Astrocyte (in vitro differentiated cells and primary cell): ENCODE data around the gene TTLL9. TPM values are rescaled to one million over a fixed set of nuclear protein-coding genes. Genes with fewer than 3 reads are reported as not detected.
"Not testable (repeated sequence)": the region's sequence is repeated elsewhere in the genome, so short reads cannot be mapped to it uniquely, and the experiment has no call there.

ENCODE experiments used
- DNase-seq: peaks from one replicate; pipeline ENCODE4 v3.0.0-alpha.2; 2010; ENCODE audit warnings: low read depth
- FAIRE-seq: peaks from 2 replicates; lab custom pipeline; 2011; peaks lifted over from hg19 to GRCh38; lab: Jason Lieb, UNC
- H2AFZ ChIP-seq: 2 replicates; pipeline ENCODE4 v1.6.0; 2012; ENCODE audit warnings: low read depth, low read length, inconsistent platforms
- H3K27ac ChIP-seq: 2 replicates; pipeline ENCODE4 v1.5.1; 2011; ENCODE audit warnings: low read depth, low read length, inconsistent platforms
- H3K27me3 ChIP-seq: 2 replicates; pipeline ENCODE4 v1.6.0; 2011; ENCODE audit warnings: low read length, inconsistent platforms; ENCODE audit not compliant: insufficient read depth
- H3K36me3 ChIP-seq: 2 replicates; pipeline ENCODE4 v1.5.1; 2011; ENCODE audit warnings: low read length, inconsistent platforms; ENCODE audit not compliant: insufficient read depth
- H3K4me1 ChIP-seq: 2 replicates; pipeline ENCODE4 v1.5.1; 2011; ENCODE audit warnings: low read length, inconsistent platforms; ENCODE audit not compliant: insufficient read depth
- H3K4me2 ChIP-seq: 2 replicates; pipeline ENCODE4 v1.6.0; 2012; ENCODE audit warnings: low read length, inconsistent platforms
- H3K4me3 ChIP-seq: 2 replicates; pipeline ENCODE4 v1.5.1; 2011; ENCODE audit warnings: low read depth, mild to moderate bottlenecking, low read length, inconsistent platforms; ENCODE audit not compliant: insufficient read depth
- H3K79me2 ChIP-seq: 2 replicates; pipeline ENCODE4 v1.6.0; 2012; ENCODE audit warnings: mild to moderate bottlenecking, low read length, inconsistent platforms; ENCODE audit not compliant: insufficient read depth
- H3K9ac ChIP-seq: 2 replicates; pipeline ENCODE4 v1.6.0; 2012; ENCODE audit warnings: mild to moderate bottlenecking, low read length, inconsistent platforms
- H3K9me3 ChIP-seq: 2 replicates; pipeline ENCODE4 v1.5.1; 2012; ENCODE audit warnings: low read depth, mild to moderate bottlenecking, low read length, inconsistent platforms; ENCODE audit not compliant: insufficient read depth
- H4K20me1 ChIP-seq: 2 replicates; pipeline ENCODE4 v1.6.0; 2012; ENCODE audit warnings: low read length, inconsistent platforms; ENCODE audit not compliant: insufficient read depth
- H3K27ac Mint-ChIP-seq: one replicate; pipeline ENCODE4 v1.8.0; 2021; ENCODE audit warnings: mild to moderate bottlenecking, mixed read lengths; ENCODE audit not compliant: unreplicated experiment
- H3K27me3 Mint-ChIP-seq: one replicate; pipeline ENCODE4 v1.8.0; 2021; ENCODE audit warnings: low read depth, mixed read lengths; ENCODE audit not compliant: unreplicated experiment
- H3K36me3 Mint-ChIP-seq: one replicate; pipeline ENCODE4 v1.8.0; 2021; ENCODE audit warnings: low read depth, mixed read lengths; ENCODE audit not compliant: unreplicated experiment
- H3K4me1 Mint-ChIP-seq: one replicate; pipeline ENCODE4 v1.8.0; 2021; ENCODE audit warnings: low read depth, mixed read lengths; ENCODE audit not compliant: unreplicated experiment
- H3K4me3 Mint-ChIP-seq: one replicate; pipeline ENCODE4 v1.8.0; 2021; ENCODE audit warnings: mild to moderate bottlenecking, moderate library complexity, mixed read lengths; ENCODE audit not compliant: unreplicated experiment
- H3K9me3 Mint-ChIP-seq: one replicate; pipeline ENCODE4 v1.8.0; 2021; ENCODE audit warnings: mild to moderate bottlenecking, mixed read lengths; ENCODE audit not compliant: unreplicated experiment
- EZH2 ChIP-seq: IDR thresholded peaks from 2 replicates; pipeline ENCODE4 v1.6.1; 2012; ENCODE audit warnings: mild to moderate bottlenecking, low read length, inconsistent platforms; ENCODE audit not compliant: insufficient read depth
- total RNA-seq: library from RNA; stranded (reverse); gene quantifications from 2 replicates; pipeline ENCODE4 v1.2.1, GENCODE V29; 2021
- TF ChIP-seq, protein P1 (sequence below): IDR thresholded peaks from 2 replicates; pipeline ENCODE4 v1.5.1; 2011; ENCODE audit warnings: low read depth, mild to moderate bottlenecking, inconsistent platforms, low read length, moderate library complexity; ENCODE audit not compliant: insufficient read depth

Gene TTLL9
- total RNA-seq, 1 donor from 2014 or later = 0.41 TPM

GRCh38 chr20:31914170-31914569 is 43.7 kb downstream of the TTLL9 start:
- H3K27ac ChIP-seq = no peak overlapping the region
- Mint-ChIP-seq H3K27ac (no peak overlapping the region), H3K4me3 (no peak overlapping the region), H3K27me3 (peaks cover 3% of the 10 kb centered on the region), H3K4me1 (peaks cover 4% of the 10 kb centered on the region), H3K36me3 (no peaks in the 10 kb centered on the region), H3K9me3 (no peaks in the 10 kb centered on the region)
- H3K4me2 ChIP-seq = no peak overlapping the region
- no peak for FAIRE-seq
- TF ChIP-seq EZH2 = no peak
- TF ChIP-seq, protein P1, sequence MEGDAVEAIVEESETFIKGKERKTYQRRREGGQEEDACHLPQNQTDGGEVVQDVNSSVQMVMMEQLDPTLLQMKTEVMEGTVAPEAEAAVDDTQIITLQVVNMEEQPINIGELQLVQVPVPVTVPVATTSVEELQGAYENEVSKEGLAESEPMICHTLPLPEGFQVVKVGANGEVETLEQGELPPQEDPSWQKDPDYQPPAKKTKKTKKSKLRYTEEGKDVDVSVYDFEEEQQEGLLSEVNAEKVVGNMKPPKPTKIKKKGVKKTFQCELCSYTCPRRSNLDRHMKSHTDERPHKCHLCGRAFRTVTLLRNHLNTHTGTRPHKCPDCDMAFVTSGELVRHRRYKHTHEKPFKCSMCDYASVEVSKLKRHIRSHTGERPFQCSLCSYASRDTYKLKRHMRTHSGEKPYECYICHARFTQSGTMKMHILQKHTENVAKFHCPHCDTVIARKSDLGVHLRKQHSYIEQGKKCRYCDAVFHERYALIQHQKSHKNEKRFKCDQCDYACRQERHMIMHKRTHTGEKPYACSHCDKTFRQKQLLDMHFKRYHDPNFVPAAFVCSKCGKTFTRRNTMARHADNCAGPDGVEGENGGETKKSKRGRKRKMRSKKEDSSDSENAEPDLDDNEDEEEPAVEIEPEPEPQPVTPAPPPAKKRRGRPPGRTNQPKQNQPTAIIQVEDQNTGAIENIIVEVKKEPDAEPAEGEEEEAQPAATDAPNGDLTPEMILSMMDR = no peak
- H4K20me1 ChIP-seq = no peaks in the 10 kb centered on the region
- DNase-seq = no peak
- H3K9me3 ChIP-seq = no peaks in the 10 kb centered on the region
- H3K4me1 ChIP-seq = no peaks in the 10 kb centered on the region
- H3K9ac ChIP-seq = no peak overlapping the region
- no peaks in the 10 kb centered on the region for H3K79me2 ChIP-seq
- H3K27me3 ChIP-seq = peaks cover 12% of the 10 kb centered on the region
- no peak overlapping the region for H2AFZ ChIP-seq
- no peak overlapping the region for H3K4me3 ChIP-seq
- no peaks in the 10 kb centered on the region for H3K36me3 ChIP-seq

- no peak for TF ChIP-seq EZH2
- FAIRE-seq = no peak
- H3K9me3 ChIP-seq = no peaks in the 10 kb centered on the region
- H3K4me2 ChIP-seq = no peak overlapping the region
- no peaks in the 10 kb centered on the region for H3K36me3 Mint-ChIP-seq
- no peak overlapping the region for H3K27ac Mint-ChIP-seq
- H3K27me3 ChIP-seq = peaks cover 13% of the 10 kb centered on the region
- H3K4me1 ChIP-seq = no peaks in the 10 kb centered on the region
- H3K79me2 ChIP-seq = no peaks in the 10 kb centered on the region
- H3K27me3 Mint-ChIP-seq = peaks cover 6% of the 10 kb centered on the region
- no peaks in the 10 kb centered on the region for H3K9me3 Mint-ChIP-seq
- H3K4me3 Mint-ChIP-seq = no peak overlapping the region
- no peak for DNase-seq
- no peak overlapping the region for H2AFZ ChIP-seq
- no peak overlapping the region for H3K4me3 ChIP-seq
- no peaks in the 10 kb centered on the region for H4K20me1 ChIP-seq
- no peak overlapping the region for H3K9ac ChIP-seq
- no peaks in the 10 kb centered on the region for H3K36me3 ChIP-seq
- H3K27ac ChIP-seq = no peak overlapping the region
- H3K4me1 Mint-ChIP-seq = peaks cover 4% of the 10 kb centered on the region
These were observed 45.3 kb downstream of the TTLL9 start for GRCh38 chr20:31915491-31916280.

- Histone ChIP-seq H3K9ac (no peak overlapping the region), H3K4me1 (no peaks in the 10 kb centered on the region), H3K79me2 (no peaks in the 10 kb centered on the region), H3K4me3 (no peak overlapping the region), H3K27me3 (peaks cover 13% of the 10 kb centered on the region), H3K4me2 (no peak overlapping the region), H4K20me1 (no peaks in the 10 kb centered on the region), H3K9me3 (no peaks in the 10 kb centered on the region), H3K36me3 (no peaks in the 10 kb centered on the region), H2AFZ (no peak overlapping the region), H3K27ac (no peak overlapping the region)
- no peak overlapping the region for H3K27ac Mint-ChIP-seq
- peaks cover 4% of the 10 kb centered on the region for H3K4me1 Mint-ChIP-seq
- DNase-seq (no peak), FAIRE-seq (no peak)
- H3K27me3 Mint-ChIP-seq = peaks cover 9% of the 10 kb centered on the region
- H3K9me3 Mint-ChIP-seq = no peaks in the 10 kb centered on the region
- TF ChIP-seq EZH2 = no peak
- TF ChIP-seq, protein P1 = no peak
- no peak overlapping the region for H3K4me3 Mint-ChIP-seq
- H3K36me3 Mint-ChIP-seq = no peaks in the 10 kb centered on the region
These were observed 46.3 kb downstream of the TTLL9 start for GRCh38 chr20:31916708-31917107.

DNA sequence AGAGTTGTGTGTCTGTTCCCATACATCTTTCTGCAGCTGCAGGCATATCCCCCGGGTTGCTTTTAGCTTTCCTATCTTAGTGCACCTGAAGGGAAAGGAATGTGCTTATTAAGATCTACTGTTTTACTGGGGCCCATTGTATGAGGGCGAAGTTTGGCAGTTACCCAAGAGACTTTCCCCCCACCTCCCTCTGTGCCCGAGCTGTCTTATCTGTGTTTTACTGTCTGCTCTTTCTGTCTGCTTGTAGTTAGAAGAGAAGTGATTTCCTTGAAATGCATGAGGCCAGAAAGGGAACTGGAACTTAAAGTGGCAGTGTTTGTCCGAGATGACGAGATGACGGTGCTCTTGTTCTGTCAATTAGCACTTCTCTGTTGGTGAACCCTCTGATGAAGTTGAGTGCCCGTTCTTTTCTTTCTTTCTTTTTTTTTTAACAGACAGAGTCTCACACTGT is 47.6 kb downstream of the TTLL9 start:
- not testable (repeated sequence) for H4K20me1 ChIP-seq, H3K4me1 Mint-ChIP-seq, H3K79me2 ChIP-seq, H3K27me3 Mint-ChIP-seq, H3K9me3 Mint-ChIP-seq, H3K27ac Mint-ChIP-seq, H3K9ac ChIP-seq, FAIRE-seq, H3K4me3 ChIP-seq, H3K36me3 Mint-ChIP-seq, H3K4me3 Mint-ChIP-seq, H3K27ac ChIP-seq, H2AFZ ChIP-seq, DNase-seq, H3K4me1 ChIP-seq, H3K4me2 ChIP-seq, H3K36me3 ChIP-seq, H3K9me3 ChIP-seq
- peaks cover 13% of the 10 kb centered on the region for H3K27me3 ChIP-seq
